Neuronal stem cell (in vitro differentiated cells): ENCODE measurements around the gene CRYBG2.

ENCODE experiments used
- DNase-seq: peaks from one replicate; pipeline ENCODE4 v3.0.0-alpha.2; 2013; ENCODE audit warnings: low spot score
- H2AFZ ChIP-seq: one replicate; pipeline ENCODE4 v1.6.1; 2013; ENCODE audit warnings: mild to moderate bottlenecking, low read length, inconsistent platforms
- H2AK5ac ChIP-seq: 2 replicates; pipeline ENCODE4 v1.6.1; 2013; ENCODE audit warnings: low read depth, mild to moderate bottlenecking, inconsistent platforms, low read length, moderate library complexity, mixed read lengths
- H2BK120ac ChIP-seq: 2 replicates; pipeline ENCODE4 v1.6.1; 2013; ENCODE audit warnings: low read depth, mild to moderate bottlenecking, inconsistent platforms, low read length, moderate library complexity, mixed read lengths
- H2BK12ac ChIP-seq: one replicate; pipeline ENCODE4 v1.6.1; 2013; ENCODE audit warnings: low read length, inconsistent platforms
- H2BK15ac ChIP-seq: 2 replicates; pipeline ENCODE4 v1.6.1; 2013; ENCODE audit warnings: mild to moderate bottlenecking, low read length, inconsistent platforms, mixed read lengths
- H2BK5ac ChIP-seq: one replicate; pipeline ENCODE4 v1.6.1; 2013; ENCODE audit warnings: inconsistent platforms, mild to moderate bottlenecking, low read length, moderate library complexity
- H3K14ac ChIP-seq: one replicate; pipeline ENCODE4 v1.6.1; 2013; ENCODE audit warnings: low read length, inconsistent platforms
- H3K18ac ChIP-seq: 2 replicates; pipeline ENCODE4 v1.6.1; 2013; ENCODE audit warnings: low read length, inconsistent platforms
- H3K23ac ChIP-seq: 2 replicates; pipeline ENCODE4 v1.6.1; 2013; ENCODE audit warnings: low read depth, mild to moderate bottlenecking, mixed read lengths, low read length, inconsistent platforms; ENCODE audit not compliant: poor library complexity
- H3K27ac ChIP-seq: replicated peaks from 3 replicates; pipeline ENCODE4 v1.5.1; 2013; ENCODE audit warnings: low read length, inconsistent platforms
- H3K27me3 ChIP-seq, 3 experiments: 2 replicates each; pipeline ENCODE4 v1.6.1; 2013; ENCODE audit warnings: low read length in 3 of 3, mild to moderate bottlenecking in 2 of 3, inconsistent platforms in 1 of 3, low read depth in 1 of 3, mixed read lengths in 1 of 3, moderate library complexity in 1 of 3; ENCODE audit not compliant: control insufficient read depth in 3 of 3, insufficient read depth in 3 of 3
- H3K36me3 ChIP-seq, 2 donors: replicated peaks in 1 of 2; 2 replicates each; pipeline ENCODE4 v1.6.1; 2013; ENCODE audit warnings: low read length in 2 of 2; ENCODE audit not compliant: control insufficient read depth in 2 of 2, insufficient read depth in 2 of 2
- H3K4ac ChIP-seq: 2 replicates; pipeline ENCODE4 v1.6.1; 2013; ENCODE audit warnings: inconsistent platforms, mild to moderate bottlenecking, low read length, moderate library complexity
- H3K4me1 ChIP-seq, 2 donors: 1 replicate in 1 of 2; 2 replicates in 1 of 2; pipeline ENCODE4 v1.6.1; 2013; ENCODE audit warnings: low read length in 2 of 2, low read depth in 1 of 2; ENCODE audit not compliant: control insufficient read depth in 2 of 2, insufficient read depth in 1 of 2
- H3K4me2 ChIP-seq: one replicate; pipeline ENCODE4 v1.6.1; 2013; ENCODE audit warnings: mild to moderate bottlenecking, low read length, inconsistent platforms; ENCODE audit not compliant: insufficient read depth, poor library complexity, severe bottlenecking
- H3K4me3 ChIP-seq, 2 donors: 2 replicates each; pipeline ENCODE4 v1.5.1; 2013; ENCODE audit warnings: low read length in 2 of 2, mild to moderate bottlenecking in 2 of 2, inconsistent platforms in 1 of 2, moderate library complexity in 1 of 2
- H3K79me1 ChIP-seq: one replicate; pipeline ENCODE4 v1.6.1; 2013; ENCODE audit warnings: low read depth, mild to moderate bottlenecking, inconsistent platforms, low read length, moderate library complexity
- H3K9ac ChIP-seq: one replicate; pipeline ENCODE4 v1.6.1; 2013; ENCODE audit warnings: mild to moderate bottlenecking, low read depth, low read length, inconsistent platforms; ENCODE audit not compliant: poor library complexity
- H3K9me3 ChIP-seq, 2 donors: replicated peaks in 1 of 2; 2 replicates each; pipeline versions ENCODE3 to v1.6.1; 2013; ENCODE audit warnings: low read length in 2 of 2, mild to moderate bottlenecking in 2 of 2, inconsistent platforms in 1 of 2, low read depth in 1 of 2, mixed read lengths in 1 of 2, moderate library complexity in 1 of 2; ENCODE audit not compliant: control insufficient read depth in 2 of 2, insufficient read depth in 1 of 2
- H4K8ac ChIP-seq: one replicate; pipeline ENCODE4 v1.6.1; 2013; ENCODE audit warnings: low read depth, mild to moderate bottlenecking, inconsistent platforms, low read length, moderate library complexity
- H4K91ac ChIP-seq: one replicate; pipeline ENCODE4 v1.6.1; 2013; ENCODE audit warnings: low read length, low read depth, mild to moderate bottlenecking, inconsistent platforms; ENCODE audit not compliant: poor library complexity
- WGBS, 2 donors: extraction: QIAGEN DNeasy Blood & Tissue Kit; methylation state at CpG; one replicate each; pipeline ENCODE4 v1.1.7; 2013; ENCODE audit warnings: missing lambda C conversion rate in 2 of 2, mixed read lengths in 1 of 2; ENCODE audit not compliant: insufficient read length in 2 of 2, insufficient replicate concordance in 1 of 2; ENCODE audit errors: extremely low coverage in 2 of 2; 5-methylcytosine and 5-hydroxymethylcytosine counted together

CRYBG2 gene

GRCh38 chr1:26360807-26361604 is 7.1 kb upstream of the CRYBG2 start:
- Histone ChIP-seq H3K9ac (peak overlapping the region; percentile 26), H2BK12ac (peak overlapping the region; percentile 87), H3K27ac (no peak overlapping the region), H3K79me1 (no peaks in the 10 kb centered on the region), H3K4me2 (peak overlapping the region; percentile 79), H3K27me3 (peaks cover 0 to 15% (median 2%) of the 10 kb centered on the region in 3 experiments), H2AK5ac (peak overlapping the region; percentile 90), H3K18ac (peak overlapping the region; percentile 98), H3K9me3 (no peaks in the 10 kb centered on the region), H3K4me3 (no peak overlapping the region), H3K14ac (no peak overlapping the region), H3K4ac (peak overlapping the region; percentile 66), H2BK5ac (peak overlapping the region; percentile 68), H3K23ac (peak overlapping the region; percentile 58), H4K8ac (peak overlapping the region; percentile 29), H2BK15ac (peak overlapping the region; percentile 96), H3K36me3 (no peaks in the 10 kb centered on the region), H3K4me1 (peaks cover 19 to 22% of the 10 kb centered on the region in 2 donors), H4K91ac (no peak overlapping the region), H2AFZ (no peak overlapping the region), H2BK120ac (peak overlapping the region; percentile 85)
- DNase-seq = no peak
- no CpG with 5 or more reads among the region's 27 CpGs for WGBS, 2 donors

- Histone ChIP-seq H2BK120ac (peak overlapping the region; percentile 85), H3K36me3 (no peaks in the 10 kb centered on the region), H3K9ac (peak overlapping the region; percentile 60), H3K4me1 (peaks cover 24 to 25% of the 10 kb centered on the region in 2 donors), H3K27me3 (peaks cover 0 to 15% (median 2%) of the 10 kb centered on the region in 3 experiments), H3K27ac (no peak overlapping the region), H3K23ac (peak overlapping the region; percentile 58), H4K91ac (no peak overlapping the region), H2BK12ac (no peak overlapping the region), H2AFZ (no peak overlapping the region), H3K14ac (no peak overlapping the region), H3K18ac (peak overlapping the region; percentile 98), H2AK5ac (peak overlapping the region; percentile 90), H3K79me1 (no peaks in the 10 kb centered on the region), H3K4me3 (peak overlapping the region in 1 of 2 donors; percentile 83), H3K4ac (peak overlapping the region; percentile 41), H3K4me2 (peak overlapping the region; percentile 79), H3K9me3 (no peaks in the 10 kb centered on the region), H2BK15ac (peak overlapping the region; percentile 96), H4K8ac (peak overlapping the region; percentile 3), H2BK5ac (peak overlapping the region; percentile 68)
- peak; percentile 50 for DNase-seq
- WGBS, 2 donors = no CpG with 5 or more reads among the region's 67 CpGs
Observed at GRCh38 chr1:26359981-26360806, 6.3 kb upstream of the CRYBG2 start.

- no CpG with 5 or more reads among the region's 15 CpGs for WGBS, 2 donors
- H3K27me3 ChIP-seq = peaks cover 0 to 15% (median 0%) of the 10 kb centered on the region in 3 experiments
- H3K9ac ChIP-seq = no peak overlapping the region
- peaks cover 31 to 36% of the 10 kb centered on the region in 2 donors for H3K4me1 ChIP-seq
- no peak overlapping the region for H3K4ac ChIP-seq
- no peak overlapping the region for H2AFZ ChIP-seq
- no peak overlapping the region for H2BK12ac ChIP-seq
- H3K9me3 ChIP-seq = no peaks in the 10 kb centered on the region
- H3K4me3 ChIP-seq = no peak overlapping the region
- no peak overlapping the region for H3K4me2 ChIP-seq
- H4K8ac ChIP-seq = no peak overlapping the region
- no peak for DNase-seq
- H3K79me1 ChIP-seq = no peaks in the 10 kb centered on the region
- H3K14ac ChIP-seq = no peak overlapping the region
- no peak overlapping the region for H3K18ac ChIP-seq
- no peak overlapping the region for H2BK15ac ChIP-seq
- H3K23ac ChIP-seq = no peak overlapping the region
- no peak overlapping the region for H2BK5ac ChIP-seq
- H2BK120ac ChIP-seq = no peak overlapping the region
- H3K36me3 ChIP-seq = no peaks in the 10 kb centered on the region
- no peak overlapping the region for H4K91ac ChIP-seq
- no peak overlapping the region for H2AK5ac ChIP-seq
- no peak overlapping the region for H3K27ac ChIP-seq
Observed at GRCh38 chr1:26358411-26359384, 4.8 kb upstream of the CRYBG2 start.
